Measurements from ENCODE around the gene FAM241B. TPM values are rescaled to one million over a fixed set of nuclear protein-coding genes. Genes with fewer than 3 reads are reported as not detected.

Gene FAM241B
- polyA plus RNA-seq, 1 donor (not counting 4 experiments of a cell fraction or from before 2014, with no cell fraction given): 7.9 TPM

DNA sequence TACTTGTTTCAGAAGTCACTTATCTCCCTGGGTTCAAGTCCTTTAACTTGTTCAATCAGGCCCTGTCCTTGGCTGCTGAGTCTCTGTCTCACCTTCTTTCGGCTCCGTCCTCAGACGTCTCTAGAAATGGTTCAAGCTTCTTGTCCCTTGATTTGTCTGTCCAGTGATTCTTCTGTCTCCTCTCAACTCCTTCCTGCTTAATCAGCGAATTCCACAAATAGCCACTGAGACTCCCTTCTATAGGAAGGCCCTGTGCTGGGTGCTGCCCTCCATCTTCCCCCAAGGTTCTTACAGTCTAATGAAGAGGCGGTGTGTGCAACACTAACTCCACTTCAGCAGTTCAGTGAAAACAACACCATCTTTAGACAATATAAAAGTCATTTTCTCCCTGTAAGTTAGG is 12.7 kb downstream of the FAM241B start:
- Histone ChIP-seq H2AFZ (ENCODE audit: control insufficient read depth, low read length) (no peak overlapping the region), H3K79me2 (ENCODE audit: control insufficient read depth, insufficient read depth, low read length) (no peaks in the 10 kb centered on the region), H3K9me3 (ENCODE audit: control insufficient read depth, low read depth, low read length) (peaks cover 2% of the 10 kb centered on the region), H3K9me1 (ENCODE audit: control insufficient read depth, extremely low read depth, insufficient read depth, low read length) (no peaks in the 10 kb centered on the region), H3K4me3 (ENCODE audit: control insufficient read depth in 2 of 3, extremely low read depth in 1 of 3, insufficient read depth in 2 of 3, low read depth in 1 of 3, low read length in 3 of 3) (no peak overlapping the region), H3K4me2 (ENCODE audit: control insufficient read depth, extremely low read depth, insufficient read depth, low read depth, low read length) (no peak overlapping the region), H3K27me3 (ENCODE audit: control insufficient read depth, extremely low read depth, insufficient read depth, low read length) (peaks cover 8% of the 10 kb centered on the region), H3K36me3 (ENCODE audit: control insufficient read depth in 2 of 2, extremely low read depth in 1 of 2, insufficient read depth in 2 of 2, low read length in 2 of 2) (no peaks in the 10 kb centered on the region), H3K27ac (ENCODE audit: control insufficient read depth, insufficient read depth, low read length) (no peak overlapping the region), H3K4me1 (ENCODE audit: control insufficient read depth, extremely low read depth, insufficient read depth, low read length) (peaks cover 29% of the 10 kb centered on the region), H3K9ac (ENCODE audit: control insufficient read depth, extremely low read depth, insufficient read depth, low read length) (no peak overlapping the region), H4K20me1 (ENCODE audit: control insufficient read depth, extremely low read depth, insufficient read depth, low read length) (peaks cover 5% of the 10 kb centered on the region)
- dilution Hi-C loops (cut with MboI; ENCODE audit: extremely low pct_ligation_motif_present, low sequenced_read_pairs): no loop called here
- DNase-seq (ENCODE audit: low read depth, low spot score) (no peak), FAIRE-seq (no peak)
- TF ChIP-seq, protein P1, sequence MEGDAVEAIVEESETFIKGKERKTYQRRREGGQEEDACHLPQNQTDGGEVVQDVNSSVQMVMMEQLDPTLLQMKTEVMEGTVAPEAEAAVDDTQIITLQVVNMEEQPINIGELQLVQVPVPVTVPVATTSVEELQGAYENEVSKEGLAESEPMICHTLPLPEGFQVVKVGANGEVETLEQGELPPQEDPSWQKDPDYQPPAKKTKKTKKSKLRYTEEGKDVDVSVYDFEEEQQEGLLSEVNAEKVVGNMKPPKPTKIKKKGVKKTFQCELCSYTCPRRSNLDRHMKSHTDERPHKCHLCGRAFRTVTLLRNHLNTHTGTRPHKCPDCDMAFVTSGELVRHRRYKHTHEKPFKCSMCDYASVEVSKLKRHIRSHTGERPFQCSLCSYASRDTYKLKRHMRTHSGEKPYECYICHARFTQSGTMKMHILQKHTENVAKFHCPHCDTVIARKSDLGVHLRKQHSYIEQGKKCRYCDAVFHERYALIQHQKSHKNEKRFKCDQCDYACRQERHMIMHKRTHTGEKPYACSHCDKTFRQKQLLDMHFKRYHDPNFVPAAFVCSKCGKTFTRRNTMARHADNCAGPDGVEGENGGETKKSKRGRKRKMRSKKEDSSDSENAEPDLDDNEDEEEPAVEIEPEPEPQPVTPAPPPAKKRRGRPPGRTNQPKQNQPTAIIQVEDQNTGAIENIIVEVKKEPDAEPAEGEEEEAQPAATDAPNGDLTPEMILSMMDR (optimal IDR thresholded peaks at IDR 0.05 in 1 of 3, IDR thresholded peaks at IDR 0.05 in 1 of 3, conservative IDR thresholded peaks at IDR 0.05 in 1 of 3; ENCODE audit: extremely low read depth in 1 of 3, insufficient read depth in 2 of 3, low read length in 3 of 3): no peak
- no peak for TF ChIP-seq EZH2 (IDR thresholded peaks at IDR 0.05; ENCODE audit: low read length)

DNA sequence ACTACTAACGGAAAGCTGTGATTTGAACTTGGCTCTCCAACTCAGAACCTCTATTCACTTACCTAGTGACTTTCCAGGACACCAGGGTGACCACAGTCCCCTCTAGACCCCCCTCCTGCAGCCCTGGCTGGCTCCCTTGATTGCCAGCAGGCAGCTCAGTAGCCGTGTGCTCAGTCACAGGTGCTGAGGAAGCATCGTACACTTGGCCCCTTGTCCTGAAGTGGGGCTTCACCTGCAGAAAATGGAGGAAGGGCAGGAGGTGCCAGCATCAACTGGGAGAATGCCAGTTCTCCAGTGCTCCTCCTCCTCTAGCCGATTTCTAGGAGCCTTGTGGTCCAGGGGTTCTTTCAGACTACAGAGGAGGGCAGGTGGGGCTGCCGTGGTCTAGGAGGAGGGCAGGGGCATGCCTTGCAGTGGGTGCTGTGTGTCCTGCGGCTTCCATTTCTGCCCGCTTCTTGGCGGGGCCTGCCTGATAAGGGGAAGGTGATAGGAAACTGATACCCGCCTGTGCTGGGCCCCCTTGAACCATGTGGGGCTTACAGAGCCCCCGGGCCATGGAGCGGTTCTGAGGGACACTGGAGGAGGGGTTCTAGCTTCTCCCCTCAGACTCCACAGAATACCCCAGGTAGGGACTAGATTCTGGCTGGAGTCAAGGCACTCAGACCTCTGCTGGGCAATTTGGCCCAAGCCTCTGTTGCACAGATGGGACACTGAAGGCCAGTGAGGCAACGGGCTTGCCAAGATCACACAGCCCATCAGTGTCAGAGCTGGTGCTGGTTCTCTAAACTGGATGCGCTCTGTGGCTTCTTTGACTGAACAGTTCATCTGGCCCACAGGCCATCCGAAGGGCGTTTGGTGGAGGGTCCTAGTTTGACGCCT is 14.0 kb downstream of the FAM241B start:
- DNase-seq (ENCODE audit: low read depth, low spot score): no peak
- Histone ChIP-seq H3K4me1 (ENCODE audit: control insufficient read depth, extremely low read depth, insufficient read depth, low read length) (peaks cover 29% of the 10 kb centered on the region), H3K4me2 (ENCODE audit: control insufficient read depth, extremely low read depth, insufficient read depth, low read depth, low read length) (no peak overlapping the region), H3K9ac (ENCODE audit: control insufficient read depth, extremely low read depth, insufficient read depth, low read length) (no peak overlapping the region), H3K9me1 (ENCODE audit: control insufficient read depth, extremely low read depth, insufficient read depth, low read length) (no peaks in the 10 kb centered on the region), H3K79me2 (ENCODE audit: control insufficient read depth, insufficient read depth, low read length) (no peaks in the 10 kb centered on the region), H3K4me3 (ENCODE audit: control insufficient read depth in 2 of 3, extremely low read depth in 1 of 3, insufficient read depth in 2 of 3, low read depth in 1 of 3, low read length in 3 of 3) (no peak overlapping the region), H2AFZ (ENCODE audit: control insufficient read depth, low read length) (no peak overlapping the region), H3K27me3 (ENCODE audit: control insufficient read depth, extremely low read depth, insufficient read depth, low read length) (peaks cover 8% of the 10 kb centered on the region), H3K9me3 (ENCODE audit: control insufficient read depth, low read depth, low read length) (peaks cover 2% of the 10 kb centered on the region), H4K20me1 (ENCODE audit: control insufficient read depth, extremely low read depth, insufficient read depth, low read length) (peaks cover 5% of the 10 kb centered on the region), H3K27ac (ENCODE audit: control insufficient read depth, insufficient read depth, low read length) (no peak overlapping the region), H3K36me3 (ENCODE audit: control insufficient read depth in 2 of 2, extremely low read depth in 1 of 2, insufficient read depth in 2 of 2, low read length in 2 of 2) (no peaks in the 10 kb centered on the region)
- no peak for FAIRE-seq
- TF ChIP-seq EZH2 (IDR thresholded peaks at IDR 0.05; ENCODE audit: low read length): no peak
- TF ChIP-seq, protein P1 (optimal IDR thresholded peaks at IDR 0.05 in 1 of 3, IDR thresholded peaks at IDR 0.05 in 1 of 3, conservative IDR thresholded peaks at IDR 0.05 in 1 of 3; ENCODE audit: extremely low read depth in 1 of 3, insufficient read depth in 2 of 3, low read length in 3 of 3): no peak
- dilution Hi-C loops (cut with MboI; ENCODE audit: extremely low pct_ligation_motif_present, low sequenced_read_pairs): no loop called here
